ENCODE data around the gene FMO5. TPM values are rescaled to one million over a fixed set of nuclear protein-coding genes. Genes with fewer than 3 reads are reported as not detected.
"Not testable (repeated sequence)": the region's sequence is repeated elsewhere in the genome, so short reads cannot be mapped to it uniquely, and the experiment has no call there.

FMO5 gene
- total RNA-seq, 2 donors from 2014 or later = 0.46 to 0.82 TPM

DNA sequence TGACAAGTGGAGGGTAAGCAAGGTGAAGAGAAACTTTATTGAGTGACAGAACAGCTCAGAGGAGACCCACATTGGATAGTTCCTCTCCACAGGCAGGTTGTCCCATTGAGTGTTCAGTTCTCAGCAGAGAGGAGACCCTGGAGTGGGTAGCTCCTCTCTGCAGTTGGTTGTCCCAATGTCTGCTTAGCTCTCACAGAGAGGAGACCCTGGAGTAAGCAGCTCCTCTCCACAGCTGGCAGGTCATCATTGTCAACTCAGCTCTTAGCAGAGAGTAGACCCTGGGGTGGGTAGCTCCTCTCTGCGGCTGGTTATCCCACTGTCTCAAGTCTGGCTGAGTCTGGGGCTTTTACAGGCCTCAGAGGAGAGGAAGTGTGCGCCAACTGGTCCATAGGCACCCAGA is 11.3 kb upstream of the FMO5 start:
- no peak overlapping the region for H3K4me3 Mint-ChIP-seq
- no peak overlapping the region for H3K27ac Mint-ChIP-seq
- H3K9me3 Mint-ChIP-seq = no peaks in the 10 kb centered on the region
- H3K4me1 Mint-ChIP-seq (ENCODE audit: low read depth) = no peaks in the 10 kb centered on the region
- no peak for DNase-seq
- ATAC-seq (replicated peaks in 1 of 2) = no peak
- H3K36me3 Mint-ChIP-seq (ENCODE audit: insufficient read depth in 2 of 2) = no peaks in the 10 kb centered on the region
- no peaks in the 10 kb centered on the region for H3K27me3 Mint-ChIP-seq (ENCODE audit: low read depth)

DNA sequence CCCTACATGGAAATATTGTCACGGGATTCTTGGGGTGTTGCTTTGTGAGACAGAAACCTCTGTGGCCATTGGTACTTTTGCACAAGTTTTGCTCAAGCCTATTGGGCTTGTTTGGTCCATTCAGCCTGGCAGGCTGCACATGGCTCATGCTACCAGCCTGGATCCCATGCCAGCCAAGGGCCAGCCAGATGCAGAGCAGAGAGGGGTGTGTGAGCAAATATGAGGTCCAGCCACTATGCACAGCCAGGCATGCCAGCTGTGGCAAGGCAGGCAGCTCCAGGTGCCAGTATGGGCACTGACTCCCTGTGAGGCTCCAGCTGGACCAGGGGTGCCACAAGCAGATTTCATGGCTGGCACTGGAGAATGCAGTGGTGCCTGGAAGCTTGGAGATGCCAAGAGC is 10.7 kb upstream of the FMO5 start:
- no peaks in the 10 kb centered on the region for H3K9me3 Mint-ChIP-seq
- no peaks in the 10 kb centered on the region for H3K4me1 Mint-ChIP-seq (ENCODE audit: low read depth)
- H3K27ac Mint-ChIP-seq = no peak overlapping the region
- no peaks in the 10 kb centered on the region for H3K27me3 Mint-ChIP-seq (ENCODE audit: low read depth)
- H3K36me3 Mint-ChIP-seq (ENCODE audit: insufficient read depth in 2 of 2) = no peaks in the 10 kb centered on the region
- no peak for DNase-seq
- H3K4me3 Mint-ChIP-seq = no peak overlapping the region
- ATAC-seq (replicated peaks in 1 of 2) = no peak

DNA sequence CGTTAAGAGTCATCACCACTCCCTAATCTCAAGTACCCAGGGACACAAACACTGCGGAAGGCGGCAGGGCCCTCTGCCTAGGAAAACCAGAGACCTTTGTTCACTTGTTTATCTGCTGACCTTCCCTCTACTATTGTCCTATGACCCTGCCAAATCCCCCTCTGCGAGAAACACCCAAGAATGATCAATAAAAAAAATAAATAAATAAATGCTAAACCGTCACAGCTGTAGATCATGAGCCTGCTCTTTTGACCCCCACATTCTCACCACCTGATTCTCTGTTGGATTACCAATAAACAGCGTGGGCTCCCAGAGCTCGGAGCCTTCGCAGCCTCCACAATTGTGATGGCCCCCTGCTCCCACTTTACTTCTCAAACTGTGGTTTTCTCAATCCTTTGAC is 8.8 kb upstream of the FMO5 start:
- ATAC-seq (replicated peaks in 1 of 2); H3K27ac Mint-ChIP-seq; H3K36me3 Mint-ChIP-seq (ENCODE audit: insufficient read depth in 2 of 2); H3K9me3 Mint-ChIP-seq; DNase-seq; H3K4me1 Mint-ChIP-seq (ENCODE audit: low read depth); H3K27me3 Mint-ChIP-seq (ENCODE audit: low read depth); H3K4me3 Mint-ChIP-seq: not testable (repeated sequence)

DNA sequence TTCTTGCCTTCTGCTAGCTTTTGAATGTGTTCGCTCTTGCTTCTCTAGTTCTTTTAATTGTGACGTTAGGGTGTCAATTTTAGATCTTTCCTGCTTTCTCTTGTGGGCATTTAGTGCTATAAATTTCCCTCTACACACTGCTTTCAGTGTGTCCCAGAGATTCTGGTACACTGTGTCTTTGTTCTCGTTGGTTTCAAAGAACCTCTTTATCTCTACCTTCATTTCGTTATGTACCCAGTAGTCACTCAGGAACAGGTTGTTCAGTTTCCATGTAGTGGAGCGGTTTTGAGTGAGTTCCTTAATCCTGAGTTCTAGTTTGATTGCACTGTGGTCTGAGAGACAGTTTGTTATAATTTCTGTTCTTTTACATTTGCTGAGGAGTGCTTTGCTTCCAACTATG is 5.9 kb upstream of the FMO5 start:
- not testable (repeated sequence) for H3K27ac Mint-ChIP-seq; H3K9me3 Mint-ChIP-seq; ATAC-seq (replicated peaks in 1 of 2); H3K4me3 Mint-ChIP-seq; DNase-seq; H3K36me3 Mint-ChIP-seq (ENCODE audit: insufficient read depth in 2 of 2); H3K27me3 Mint-ChIP-seq (ENCODE audit: low read depth); H3K4me1 Mint-ChIP-seq (ENCODE audit: low read depth)

DNA sequence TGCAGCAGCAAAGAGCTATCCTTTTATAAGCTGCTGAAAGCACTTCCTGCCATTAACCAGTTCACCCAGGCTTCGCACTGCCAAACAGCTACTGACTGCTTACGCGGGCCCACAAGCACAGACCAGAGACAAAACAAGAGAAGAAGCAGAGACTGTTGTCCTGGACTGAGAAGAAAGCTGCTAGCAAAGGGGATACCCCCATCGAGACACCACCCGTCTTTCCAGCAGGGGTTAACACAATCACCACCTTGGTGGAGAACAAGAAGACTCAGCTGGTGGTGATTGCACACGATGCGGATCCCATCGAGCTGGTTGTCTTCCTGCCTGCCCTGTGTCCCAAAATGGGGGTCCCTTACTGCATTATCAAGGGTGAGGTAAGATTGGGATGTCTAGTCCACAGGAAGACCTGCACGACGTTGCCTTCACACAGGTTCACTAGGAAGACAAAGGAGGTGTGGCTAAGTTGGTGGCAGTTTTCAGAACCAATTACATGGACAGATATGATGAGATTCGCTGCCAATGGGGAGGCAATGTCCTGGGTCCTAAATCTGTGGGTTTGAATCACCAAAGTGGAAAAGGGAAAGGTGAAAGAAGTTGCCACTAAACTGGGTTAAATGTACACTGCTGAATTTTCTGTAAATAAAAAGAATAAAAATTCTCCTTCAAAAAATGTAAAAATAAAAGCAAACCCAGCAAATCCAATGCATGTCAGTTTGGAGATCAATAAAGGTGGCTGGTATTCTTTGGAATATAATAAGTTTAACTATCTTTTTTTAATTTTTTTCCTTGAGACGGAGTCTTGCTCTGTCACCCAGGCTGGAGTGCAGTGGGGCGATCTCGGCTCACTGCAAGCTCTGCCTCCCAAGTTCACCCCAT is 1.2 kb downstream of the FMO5 start:
- Mint-ChIP-seq H3K27ac (no peak overlapping the region), H3K4me3 (no peak overlapping the region), H3K4me1 (ENCODE audit: low read depth) (peaks cover 24% of the 10 kb centered on the region), H3K9me3 (no peaks in the 10 kb centered on the region), H3K27me3 (ENCODE audit: low read depth) (peaks cover 5% of the 10 kb centered on the region), H3K36me3 (ENCODE audit: insufficient read depth in 2 of 2) (no peaks in the 10 kb centered on the region)
- DNase-seq = no peak
- no peak for ATAC-seq (replicated peaks in 1 of 2)

DNA sequence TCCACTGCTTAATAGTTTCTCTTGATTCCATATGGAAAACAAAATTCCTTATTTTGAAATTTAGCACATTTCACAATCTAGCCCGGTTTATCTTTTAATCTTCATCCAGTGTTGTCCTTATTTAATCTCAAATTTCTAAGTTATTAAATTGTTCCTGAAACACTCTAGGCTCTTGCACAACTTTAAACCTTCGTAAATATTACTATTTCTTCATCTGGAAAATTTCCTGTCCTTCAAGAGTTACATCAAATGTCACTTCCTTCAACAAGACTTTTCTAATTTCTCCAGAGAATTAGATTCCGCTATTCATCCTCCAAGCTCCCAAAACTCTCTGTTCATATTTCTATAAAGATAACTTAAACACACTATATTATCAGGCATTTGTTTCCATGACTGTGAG is 6.5 kb downstream of the FMO5 start:
- Mint-ChIP-seq H3K27ac (no peak overlapping the region), H3K27me3 (ENCODE audit: low read depth) (peaks cover under 1% of the 10 kb centered on the region)
- no peak for ATAC-seq (replicated peaks in 1 of 2)

DNA sequence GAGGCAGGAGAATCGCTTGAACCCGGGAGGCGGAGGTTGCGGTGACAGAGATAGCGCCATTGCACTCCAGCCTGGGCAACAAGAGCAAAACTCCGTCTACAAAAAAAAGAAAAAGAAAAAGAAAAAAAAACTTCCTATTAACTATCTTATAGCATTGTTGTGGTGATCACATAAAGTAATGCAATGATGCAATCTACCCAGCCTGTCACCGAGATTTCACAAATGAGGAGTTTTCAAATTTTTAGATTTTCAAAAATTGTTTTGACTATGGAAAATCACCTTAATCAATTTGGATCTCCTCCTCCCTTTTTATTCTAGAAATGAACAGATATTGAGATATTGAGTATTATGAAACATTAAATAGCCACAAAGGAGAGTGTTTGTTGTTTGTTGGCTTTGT is 8.0 kb downstream of the FMO5 start:
- H3K4me1 Mint-ChIP-seq (ENCODE audit: low read depth) = peaks cover 5% of the 10 kb centered on the region
- no peak overlapping the region for H3K27ac Mint-ChIP-seq
- no peaks in the 10 kb centered on the region for H3K9me3 Mint-ChIP-seq
- ATAC-seq (replicated peaks in 1 of 2) (no peak), DNase-seq (no peak)
- no peaks in the 10 kb centered on the region for H3K27me3 Mint-ChIP-seq (ENCODE audit: low read depth)
- no peak overlapping the region for H3K4me3 Mint-ChIP-seq
- no peaks in the 10 kb centered on the region for H3K36me3 Mint-ChIP-seq (ENCODE audit: insufficient read depth in 2 of 2)

More for the DNA sequence above, 6.5 kb downstream of the FMO5 start:
- Mint-ChIP-seq H3K4me3 (no peak overlapping the region), H3K36me3 (ENCODE audit: insufficient read depth in 2 of 2) (no peaks in the 10 kb centered on the region), H3K9me3 (no peaks in the 10 kb centered on the region), H3K4me1 (ENCODE audit: low read depth) (peaks cover 5% of the 10 kb centered on the region)
- no peak for DNase-seq

DNA sequence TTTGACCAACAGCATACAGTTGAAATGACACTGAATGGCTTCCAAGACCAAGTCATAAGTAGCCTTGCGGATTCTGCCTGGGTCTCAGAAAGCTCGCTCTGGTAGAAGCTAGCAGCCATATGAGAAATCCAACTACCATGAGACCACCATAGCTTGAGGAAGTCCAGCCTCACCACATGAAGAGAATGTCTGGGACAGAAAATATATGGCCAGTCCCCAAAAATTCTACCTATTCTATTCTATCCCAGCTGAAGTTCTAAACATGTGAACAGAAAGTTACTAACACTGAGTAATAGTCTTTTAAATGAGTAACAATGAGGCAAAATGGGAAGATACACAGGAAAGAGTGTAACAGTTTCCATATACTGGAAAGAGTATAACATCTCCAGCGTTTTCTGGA is 9.0 kb downstream of the FMO5 start:
- H3K27me3 Mint-ChIP-seq (ENCODE audit: low read depth) = no peaks in the 10 kb centered on the region
- H3K4me3 Mint-ChIP-seq = no peak overlapping the region
- ATAC-seq (replicated peaks in 1 of 2) (peak in 1 of 2 donors; percentile 33), DNase-seq (no peak)
- H3K36me3 Mint-ChIP-seq (ENCODE audit: insufficient read depth in 2 of 2) = no peaks in the 10 kb centered on the region
- peaks cover 5% of the 10 kb centered on the region for H3K4me1 Mint-ChIP-seq (ENCODE audit: low read depth)
- H3K9me3 Mint-ChIP-seq = no peaks in the 10 kb centered on the region
- peak overlapping the region; percentile 12 for H3K27ac Mint-ChIP-seq

DNA sequence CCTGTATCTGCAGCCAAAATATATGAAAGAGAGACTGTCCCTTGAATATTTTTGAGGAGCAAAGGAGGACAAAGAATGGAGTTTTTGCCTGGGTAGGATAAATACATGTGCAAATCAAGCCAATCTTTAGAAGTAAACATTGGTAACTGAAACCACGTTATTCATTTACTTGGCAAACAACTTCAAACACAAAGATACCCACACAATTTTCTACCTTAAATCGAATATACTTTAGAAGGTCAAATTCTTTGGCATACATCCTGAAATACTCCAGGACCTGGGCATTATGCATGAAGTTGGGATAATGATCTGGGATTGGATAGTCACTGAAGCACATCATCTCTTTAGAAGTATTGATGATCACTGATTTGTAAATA is 9.6 kb downstream of the FMO5 start:
- no peak overlapping the region for H3K4me3 Mint-ChIP-seq
- no peaks in the 10 kb centered on the region for H3K27me3 Mint-ChIP-seq (ENCODE audit: low read depth)
- H3K4me1 Mint-ChIP-seq (ENCODE audit: low read depth) = peaks cover 5% of the 10 kb centered on the region
- DNase-seq (no peak), ATAC-seq (replicated peaks in 1 of 2) (no peak)
- no peaks in the 10 kb centered on the region for H3K36me3 Mint-ChIP-seq (ENCODE audit: insufficient read depth in 2 of 2)
- no peak overlapping the region for H3K27ac Mint-ChIP-seq
- H3K9me3 Mint-ChIP-seq = no peaks in the 10 kb centered on the region

DNA sequence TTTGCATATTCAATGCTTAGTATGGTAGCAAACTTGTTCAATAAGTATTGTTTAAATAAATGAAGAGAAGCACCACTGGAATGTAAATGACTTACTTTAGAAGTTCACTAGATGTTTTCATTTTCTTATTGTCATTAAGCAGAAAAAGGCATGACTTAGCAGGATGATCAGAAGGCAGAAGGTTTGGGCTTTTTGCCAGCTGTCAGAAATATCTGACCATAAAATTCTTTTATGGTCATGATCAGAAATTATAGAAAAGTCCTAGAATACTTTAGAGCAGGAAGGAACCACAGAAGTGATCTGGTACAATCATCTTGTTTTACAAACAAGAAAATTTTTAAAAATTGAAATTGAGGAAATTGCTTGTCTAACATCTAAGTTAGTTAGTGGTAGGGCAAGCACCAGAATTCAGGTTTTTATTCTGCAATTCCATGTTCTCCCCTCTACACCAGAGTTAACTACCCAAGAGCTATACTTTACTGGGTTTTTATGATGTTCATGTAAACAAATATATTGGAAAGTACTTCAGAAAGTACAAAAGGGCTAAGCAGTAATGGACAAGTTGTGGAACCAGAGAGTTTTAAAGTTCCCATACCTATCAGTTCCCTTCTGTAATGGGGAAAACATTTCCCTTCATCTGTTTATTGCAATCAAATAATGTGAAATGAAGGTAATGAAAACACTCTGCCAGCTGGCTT is 10.1 kb downstream of the FMO5 start:
- DNase-seq (no peak), ATAC-seq (replicated peaks in 1 of 2) (no peak)
- Mint-ChIP-seq H3K4me3 (no peak overlapping the region), H3K9me3 (no peaks in the 10 kb centered on the region), H3K27ac (no peak overlapping the region), H3K4me1 (ENCODE audit: low read depth) (peaks cover 5% of the 10 kb centered on the region), H3K36me3 (ENCODE audit: insufficient read depth in 2 of 2) (no peaks in the 10 kb centered on the region), H3K27me3 (ENCODE audit: low read depth) (no peaks in the 10 kb centered on the region)

DNA sequence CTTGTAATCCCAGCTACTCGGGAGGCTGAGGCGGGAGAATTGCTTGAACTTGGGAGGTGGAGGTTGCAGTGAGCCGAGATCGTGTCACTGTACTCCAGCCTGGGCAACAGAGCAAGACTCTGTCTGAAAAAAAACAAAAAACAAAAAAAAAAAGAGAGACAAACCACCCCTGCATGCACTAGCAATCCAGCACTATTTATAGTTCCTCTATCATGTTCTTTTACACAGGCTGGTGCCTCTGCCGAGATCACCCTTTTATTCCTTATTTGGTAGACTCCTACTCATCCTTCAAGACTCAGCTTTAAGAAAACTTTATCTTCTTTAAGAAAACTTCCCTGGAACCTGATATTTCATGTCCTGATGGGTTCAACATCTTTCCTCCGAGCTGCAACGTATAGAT is 10.8 kb downstream of the FMO5 start:
- DNase-seq (no peak), ATAC-seq (replicated peaks in 1 of 2) (no peak)
- Mint-ChIP-seq H3K4me3 (no peak overlapping the region), H3K27ac (no peak overlapping the region), H3K4me1 (ENCODE audit: low read depth) (peaks cover 5% of the 10 kb centered on the region), H3K36me3 (ENCODE audit: insufficient read depth in 2 of 2) (no peaks in the 10 kb centered on the region), H3K9me3 (no peaks in the 10 kb centered on the region), H3K27me3 (ENCODE audit: low read depth) (no peaks in the 10 kb centered on the region)

DNA sequence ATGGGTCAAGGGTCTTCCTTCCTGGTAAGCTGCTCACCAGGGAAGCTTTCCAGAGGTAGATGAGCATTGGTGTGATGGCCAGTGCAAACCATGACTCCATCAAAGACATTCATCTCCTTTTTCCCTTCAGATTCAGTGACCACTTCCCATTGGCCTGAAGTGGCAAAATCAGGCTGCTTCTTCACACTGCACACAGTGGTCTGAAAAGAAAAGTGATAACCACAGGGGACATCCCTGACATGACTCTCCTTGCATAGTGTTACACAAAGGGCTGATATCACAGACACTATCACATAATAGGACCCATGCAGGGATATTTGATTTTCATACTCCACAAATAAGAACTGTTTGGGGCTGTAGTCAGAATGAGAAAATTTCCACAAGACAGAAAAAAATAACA is 11.9 kb downstream of the FMO5 start:
- H3K9me3 Mint-ChIP-seq = no peaks in the 10 kb centered on the region
- no peak overlapping the region for H3K27ac Mint-ChIP-seq
- no peaks in the 10 kb centered on the region for H3K36me3 Mint-ChIP-seq (ENCODE audit: insufficient read depth in 2 of 2)

DNA sequence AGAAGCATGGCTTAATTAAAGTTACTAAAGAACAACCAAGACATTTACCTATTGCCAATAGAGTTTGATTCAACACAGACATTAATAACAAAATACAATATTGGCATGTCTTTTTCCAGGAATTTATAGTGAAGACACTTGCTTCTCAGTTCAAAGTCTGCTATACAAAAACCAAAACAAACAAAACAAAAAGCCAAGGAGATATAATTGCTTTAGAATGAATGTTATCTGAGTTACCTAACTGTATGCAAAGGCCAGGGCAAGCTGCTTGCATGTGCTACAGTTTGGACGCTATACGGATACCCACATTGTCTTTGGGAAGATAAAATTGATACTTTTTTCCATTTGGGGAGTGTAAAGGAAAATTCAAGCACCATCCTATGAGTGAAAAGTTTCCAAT is 13.6 kb downstream of the FMO5 start:
- no peak for ATAC-seq (replicated peaks in 1 of 2)

More for the DNA sequence above, 11.9 kb downstream of the FMO5 start:
- DNase-seq = no peak
- H3K4me3 Mint-ChIP-seq = no peak overlapping the region
- no peaks in the 10 kb centered on the region for H3K27me3 Mint-ChIP-seq (ENCODE audit: low read depth)
- ATAC-seq (replicated peaks in 1 of 2) = no peak
- peaks cover 5% of the 10 kb centered on the region for H3K4me1 Mint-ChIP-seq (ENCODE audit: low read depth)

More for the DNA sequence above, 13.6 kb downstream of the FMO5 start:
- no peak overlapping the region for H3K4me3 Mint-ChIP-seq
- H3K27ac Mint-ChIP-seq = no peak overlapping the region
- no peaks in the 10 kb centered on the region for H3K9me3 Mint-ChIP-seq
- DNase-seq = no peak
- no peaks in the 10 kb centered on the region for H3K27me3 Mint-ChIP-seq (ENCODE audit: low read depth)
- no peaks in the 10 kb centered on the region for H3K36me3 Mint-ChIP-seq (ENCODE audit: insufficient read depth in 2 of 2)
- peaks cover 5% of the 10 kb centered on the region for H3K4me1 Mint-ChIP-seq (ENCODE audit: low read depth)
